Skeletal muscle tissue (tissue), 4 donors: Measurements from ENCODE around the gene BMF. TPM values are rescaled to one million over a fixed set of nuclear protein-coding genes. Genes with fewer than 3 reads are reported as not detected.

Source experiments
- H3K27ac ChIP-seq: one replicate; pipeline ENCODE4 v1.7.0; 2013; ENCODE audit warnings: mild to moderate bottlenecking, low read depth, low read length, inconsistent platforms
- H3K27me3 ChIP-seq, 3 donors: one replicate each; pipeline ENCODE4 v1.7.0; 2013; ENCODE audit warnings: low read length in 3 of 3; ENCODE audit not compliant: control insufficient read depth in 3 of 3, insufficient read depth in 3 of 3
- H3K36me3 ChIP-seq, 3 donors: one replicate each; pipeline ENCODE4 v1.7.0; 2013; ENCODE audit warnings: low read length in 3 of 3; ENCODE audit not compliant: control insufficient read depth in 3 of 3, insufficient read depth in 3 of 3
- H3K4me1 ChIP-seq, 3 donors: one replicate each; pipeline ENCODE4 v1.7.0; 2013; ENCODE audit warnings: low read length in 3 of 3, mild to moderate bottlenecking in 3 of 3; ENCODE audit not compliant: control insufficient read depth in 3 of 3, insufficient read depth in 3 of 3
- H3K4me3 ChIP-seq, 3 donors: one replicate each; pipeline ENCODE4 v1.7.0; 2013; ENCODE audit warnings: low read length in 3 of 3
- H3K9ac ChIP-seq, 3 donors: one replicate each; pipeline ENCODE4 v1.7.0; 2013; ENCODE audit warnings: low read length in 3 of 3, mild to moderate bottlenecking in 3 of 3, moderate library complexity in 2 of 3, low read depth in 1 of 3
- H3K9me3 ChIP-seq, 3 donors: one replicate each; pipeline ENCODE4 v1.7.0; 2013; ENCODE audit warnings: low read length in 3 of 3; ENCODE audit not compliant: control insufficient read depth in 3 of 3
- total RNA-seq: library from RNA; depleted of rRNA; stranded (reverse); fragments of >200 nt; gene quantifications from one replicate; pipeline ENCODE4 v1.2.3, GENCODE V29; 2014
- donor health status: Osteomylitis.

Gene BMF
- total RNA-seq, 1 donor from 2014 or later = 8.4 TPM

DNA sequence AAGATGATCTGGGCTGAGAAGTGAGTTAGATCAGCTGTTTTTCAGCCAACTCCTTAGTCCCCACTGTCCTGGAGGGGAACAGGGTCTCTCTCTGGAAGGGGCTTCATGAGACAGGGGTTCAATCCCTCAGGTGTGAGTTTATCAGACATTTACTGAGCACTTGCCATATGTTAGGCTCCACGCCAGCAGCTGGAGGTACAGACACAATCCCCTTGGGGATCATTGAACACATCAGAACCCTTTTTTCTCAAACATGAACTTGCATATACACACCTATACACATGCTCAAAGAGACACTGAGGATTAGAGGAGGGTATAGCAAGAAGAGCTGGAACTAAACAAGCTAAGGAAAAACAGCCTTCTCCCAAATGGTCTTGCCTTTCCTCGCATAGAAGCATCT lies 5.5 kb upstream of the BMF start:
- Histone ChIP-seq H3K4me1 (peaks cover 2 to 3% (median 3%) of the 10 kb centered on the region in 3 donors), H3K9me3 (no peaks in the 10 kb centered on the region), H3K27ac (no peak overlapping the region), H3K27me3 (peaks cover 0 to 3% (median 2%) of the 10 kb centered on the region in 3 donors), H3K4me3 (no peak overlapping the region), H3K9ac (no peak overlapping the region), H3K36me3 (no peaks in the 10 kb centered on the region)

DNA sequence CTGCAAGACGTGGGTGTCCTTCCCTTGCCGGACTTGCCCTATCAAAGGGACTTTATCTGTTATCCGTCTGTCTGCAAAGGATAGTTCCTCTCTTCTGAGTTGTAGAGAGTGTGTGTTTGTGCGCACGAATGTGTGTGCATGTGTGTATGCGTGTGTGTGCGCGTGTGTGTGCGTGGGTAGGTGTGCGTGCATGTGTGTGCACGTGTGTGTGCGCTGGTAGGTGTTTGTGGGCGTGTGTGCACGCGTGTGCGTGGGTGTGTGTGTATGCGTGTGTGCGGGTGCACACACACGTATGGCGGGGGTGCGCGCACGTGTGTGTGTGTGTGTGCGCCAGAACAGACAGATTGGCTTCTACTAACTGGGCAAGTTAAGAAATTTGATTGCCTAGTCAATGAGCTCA lies 4.1 kb upstream of the BMF start:
- Histone ChIP-seq H3K4me1 (peaks cover 11 to 12% (median 12%) of the 10 kb centered on the region in 3 donors), H3K27me3 (peaks cover 0 to 3% (median 2%) of the 10 kb centered on the region in 3 donors), H3K36me3 (no peaks in the 10 kb centered on the region), H3K4me3 (no peak overlapping the region), H3K9ac (no peak overlapping the region), H3K27ac (no peak overlapping the region), H3K9me3 (no peaks in the 10 kb centered on the region)

DNA sequence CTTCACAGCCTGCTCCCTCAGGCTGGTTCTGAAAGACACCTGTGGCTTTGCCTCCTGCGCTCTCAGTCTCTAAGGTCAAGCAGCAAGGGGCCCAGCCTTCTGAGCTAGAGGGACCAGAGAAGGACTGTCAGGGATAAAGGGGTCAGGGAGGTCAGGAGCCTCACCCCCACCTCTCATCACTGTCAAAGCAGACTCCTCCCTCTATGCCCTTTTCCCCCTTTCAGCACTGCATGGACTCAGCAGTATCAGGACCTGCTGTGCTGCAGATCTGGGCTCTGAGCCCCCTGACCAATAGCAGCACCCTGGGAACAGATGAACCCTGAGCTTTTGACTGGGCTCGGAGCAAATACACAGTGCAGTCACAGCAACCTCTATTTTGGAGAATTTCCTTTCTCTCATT lies 3.2 kb upstream of the BMF start:
- peaks cover 0 to 3% (median 2%) of the 10 kb centered on the region in 3 donors for H3K27me3 ChIP-seq
- no peaks in the 10 kb centered on the region for H3K9me3 ChIP-seq
- H3K4me1 ChIP-seq = peaks cover 20 to 21% (median 21%) of the 10 kb centered on the region in 3 donors
- H3K36me3 ChIP-seq = no peaks in the 10 kb centered on the region
- no peak overlapping the region for H3K9ac ChIP-seq
- H3K4me3 ChIP-seq = no peak overlapping the region
- no peak overlapping the region for H3K27ac ChIP-seq

DNA sequence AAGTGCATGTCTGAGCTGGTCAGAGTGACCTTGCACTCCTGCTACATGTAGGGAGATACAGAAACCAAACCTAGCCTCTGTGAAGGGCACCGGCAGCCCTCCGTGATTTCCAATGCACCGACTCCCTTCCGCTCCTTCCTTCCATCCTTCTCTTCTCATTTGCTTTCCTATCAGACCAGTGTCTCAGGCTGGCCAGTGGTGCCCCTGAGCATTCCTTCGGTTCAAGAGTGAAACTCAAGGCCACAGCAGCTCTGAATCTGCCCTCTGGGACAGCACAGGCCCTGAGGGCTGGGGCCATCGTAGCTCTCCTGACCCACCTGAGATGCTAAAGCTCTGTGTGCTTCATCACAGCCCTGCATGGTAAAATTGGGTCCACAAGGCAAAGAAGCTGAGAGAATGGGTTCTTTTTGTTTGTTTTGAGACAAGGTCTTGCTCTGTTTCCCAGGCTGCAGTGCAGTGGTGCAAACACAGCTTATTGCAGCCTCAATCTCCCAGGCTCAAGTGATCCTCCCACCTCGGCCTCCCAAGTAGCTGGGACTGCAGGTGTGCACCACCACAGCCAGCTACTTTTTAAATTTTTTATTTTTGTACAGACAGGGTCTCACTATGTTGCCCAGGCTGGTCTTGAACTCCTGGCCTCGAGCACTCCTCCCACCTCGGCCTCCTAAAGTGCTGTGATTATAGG lies 2.3 kb upstream of the BMF start:
- no peak overlapping the region for H3K9ac ChIP-seq
- no peak overlapping the region for H3K27ac ChIP-seq
- H3K4me1 ChIP-seq = peaks cover 27 to 30% (median 27%) of the 10 kb centered on the region in 3 donors
- no peak overlapping the region for H3K4me3 ChIP-seq
- no peaks in the 10 kb centered on the region for H3K9me3 ChIP-seq
- H3K36me3 ChIP-seq = no peaks in the 10 kb centered on the region
- H3K27me3 ChIP-seq = peaks cover 0 to 3% (median 2%) of the 10 kb centered on the region in 3 donors

GRCh38 chr15:40108061-40108854 lies 421 bp downstream of the BMF start:
- Histone ChIP-seq H3K27ac (peak overlapping the region; percentile 91), H3K4me1 (peaks cover 54 to 57% (median 55%) of the 10 kb centered on the region in 3 donors), H3K9ac (peak overlapping the region; percentile 90 to 91 (median 91))

GRCh38 chr15:40106203-40107161 lies 2.2 kb downstream of the BMF start:
- Histone ChIP-seq H3K9me3 (no peaks in the 10 kb centered on the region), H3K4me3 (peak overlapping the region in 1 of 3 donors; percentile 46), H3K27ac (peak overlapping the region; percentile 91), H3K27me3 (no peaks in the 10 kb centered on the region), H3K36me3 (peaks cover 0 to 6% (median 0%) of the 10 kb centered on the region in 3 donors), H3K4me1 (peaks cover 72 to 75% (median 73%) of the 10 kb centered on the region in 3 donors), H3K9ac (peak overlapping the region in 1 of 3 donors; percentile 62)

More at GRCh38 chr15:40108061-40108854, 421 bp downstream of the BMF start:
- H3K27me3 ChIP-seq = peaks cover 0 to 3% (median 2%) of the 10 kb centered on the region in 3 donors
- peaks cover 0 to 6% (median 0%) of the 10 kb centered on the region in 3 donors for H3K36me3 ChIP-seq
- H3K4me3 ChIP-seq = peak overlapping the region; percentile 81 to 91 (median 84)
- H3K9me3 ChIP-seq = no peaks in the 10 kb centered on the region

DNA sequence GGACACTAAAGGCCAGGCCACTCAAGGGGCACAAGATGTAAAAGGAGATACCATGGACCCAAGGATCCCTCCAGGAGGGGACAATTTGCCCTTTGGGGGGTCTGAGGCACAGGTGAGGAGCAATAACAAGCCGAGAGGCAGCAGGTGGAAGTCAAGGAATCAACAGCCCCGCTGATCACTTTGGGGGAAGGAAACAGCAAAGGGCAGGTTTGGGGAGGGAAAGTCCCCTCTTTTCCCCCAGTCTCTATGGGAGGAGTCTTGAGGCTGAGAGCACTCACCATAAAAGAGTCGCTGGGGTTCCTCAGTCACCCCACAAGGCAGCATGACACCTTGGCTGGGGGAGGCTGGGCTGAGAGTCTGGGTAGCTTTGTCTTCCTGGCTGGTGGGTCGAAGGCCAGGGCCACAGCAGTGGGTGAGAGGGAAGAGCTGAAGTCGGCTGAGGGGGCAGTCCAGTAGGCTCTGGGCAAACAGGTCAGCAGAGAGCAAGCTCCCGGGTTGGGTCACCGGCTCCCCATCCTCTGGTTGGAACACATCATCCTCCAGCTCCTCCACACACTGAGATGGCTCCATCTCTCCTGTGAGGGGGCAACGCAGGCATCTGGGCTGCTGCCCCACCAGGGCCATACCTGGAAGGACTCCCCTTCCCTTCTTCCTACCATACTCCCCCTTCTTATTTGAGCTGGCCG lies 3.0 kb downstream of the BMF start:
- Histone ChIP-seq H3K36me3 (peaks cover 0 to 11% (median 0%) of the 10 kb centered on the region in 3 donors), H3K27me3 (no peaks in the 10 kb centered on the region), H3K27ac (peak overlapping the region; percentile 98), H3K9ac (peak overlapping the region; percentile 15 to 62 (median 27)), H3K4me1 (peaks cover 80 to 83% (median 81%) of the 10 kb centered on the region in 3 donors), H3K4me3 (peak overlapping the region in 1 of 3 donors; percentile 16), H3K9me3 (no peaks in the 10 kb centered on the region)

DNA sequence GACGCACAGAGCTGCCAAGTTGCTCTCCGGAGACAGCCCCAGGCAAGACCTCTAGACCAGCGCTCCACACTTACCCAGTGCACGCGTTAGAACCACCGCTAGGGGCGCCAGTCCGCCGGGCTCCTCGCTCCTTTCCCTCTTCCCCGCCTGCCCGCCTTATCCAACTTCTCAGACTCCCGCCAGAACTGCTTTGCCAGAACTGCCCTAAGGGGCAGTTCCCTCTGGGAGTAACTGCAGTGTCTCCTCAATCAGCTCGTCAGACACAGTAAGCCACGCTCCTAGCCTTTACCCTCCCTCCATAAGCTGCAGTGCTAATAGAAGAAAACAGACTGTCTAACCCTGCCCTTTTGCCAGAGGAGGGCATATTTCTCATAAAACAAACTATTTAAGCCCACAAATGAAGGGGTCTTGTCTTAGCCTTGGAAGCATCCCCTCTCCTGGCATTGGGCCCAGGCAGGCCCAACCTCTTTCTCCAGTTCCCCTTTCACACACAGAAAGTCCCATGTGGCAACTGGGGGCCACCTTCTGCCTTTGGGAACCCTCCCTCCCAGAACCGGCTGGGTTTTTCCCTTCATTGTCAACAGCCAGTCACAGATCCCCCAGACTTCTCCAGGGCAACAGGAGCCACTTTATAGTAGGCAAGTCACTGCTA lies 3.7 kb downstream of the BMF start:
- peak overlapping the region in 2 of 3 donors; percentile 34 to 52 for H3K4me3 ChIP-seq
- H3K4me1 ChIP-seq = peaks cover 86 to 90% (median 88%) of the 10 kb centered on the region in 3 donors
- peaks cover 0 to 11% (median 2%) of the 10 kb centered on the region in 3 donors for H3K36me3 ChIP-seq
- H3K9ac ChIP-seq = peak overlapping the region; percentile 15 to 82 (median 59)
- no peaks in the 10 kb centered on the region for H3K9me3 ChIP-seq
- H3K27ac ChIP-seq = peak overlapping the region; percentile 98
- no peaks in the 10 kb centered on the region for H3K27me3 ChIP-seq
